GM19351 (cell line): ENCODE results near the gene UNK.
A peak's percentile ranks its signal among the peaks of the same experiment; 100 is the strongest.

ENCODE experiments used
- ATAC-seq: cut with Tn5 transposase; IDR thresholded peaks from one replicate; pipeline ENCODE4 v1.9.1; 2021; ENCODE audit warnings: mild to moderate bottlenecking, moderate library complexity; ENCODE audit not compliant: unreplicated experiment

The UNK gene

GRCh38 chr17:75831032-75831571, 46.5 kb downstream of the UNK start:
- ATAC-seq = no peak

GRCh38 chr17:75832164-75832651, 47.6 kb downstream of the UNK start:
- ATAC-seq = no peak

GRCh38 chr17:75832652-75833400, 48.2 kb downstream of the UNK start:
- no peak for ATAC-seq

- no peak for ATAC-seq
Measured at GRCh38 chr17:75834279-75834920, 49.8 kb downstream of the UNK start.

- ATAC-seq = no peak
Measured at GRCh38 chr17:75834928-75835653, 50.5 kb downstream of the UNK start.

- ATAC-seq = no peak
Measured at GRCh38 chr17:75835654-75835987, 51.0 kb downstream of the UNK start.

GRCh38 chr17:75836605-75837004, 52.0 kb downstream of the UNK start:
- ATAC-seq = no peak

- ATAC-seq = no peak
Measured at GRCh38 chr17:75837899-75838298, 53.3 kb downstream of the UNK start.

- no peak for ATAC-seq
Measured at GRCh38 chr17:75838410-75838809, 53.8 kb downstream of the UNK start.

GRCh38 chr17:75839942-75840798, 55.6 kb downstream of the UNK start:
- no peak for ATAC-seq

- ATAC-seq = no peak
Measured at GRCh38 chr17:75840799-75841164, 56.2 kb downstream of the UNK start.

GRCh38 chr17:75842411-75842810, 57.8 kb downstream of the UNK start:
- no peak for ATAC-seq

- no peak for ATAC-seq
Measured at GRCh38 chr17:75842963-75843576, 58.5 kb downstream of the UNK start.

GRCh38 chr17:75843577-75844529, 59.2 kb downstream of the UNK start, which contains the start of gene UNC13D:
Gene UNC13D (minus strand): TSS chr17:75844404. CDS start chr17:75844337, 67 bp downstream.
- ATAC-seq = peak; percentile 21

GRCh38 chr17:75844530-75845057, 60.0 kb downstream of the UNK start:
- ATAC-seq = peak; percentile 7

- peak; percentile 77 for ATAC-seq
Measured at GRCh38 chr17:75845058-75845711, 60.6 kb downstream of the UNK start.

- ATAC-seq = no peak
Measured at GRCh38 chr17:75845933-75846691, 61.5 kb downstream of the UNK start.
